HG03280 (cell line): ENCODE results near the gene CCL4.

Experiments used
- ATAC-seq: cut with Tn5 transposase; IDR thresholded peaks from one replicate; pipeline ENCODE4 v1.9.1; 2021; ENCODE audit warnings: mild to moderate bottlenecking, moderate library complexity; ENCODE audit not compliant: unreplicated experiment

CCL4 gene

DNA sequence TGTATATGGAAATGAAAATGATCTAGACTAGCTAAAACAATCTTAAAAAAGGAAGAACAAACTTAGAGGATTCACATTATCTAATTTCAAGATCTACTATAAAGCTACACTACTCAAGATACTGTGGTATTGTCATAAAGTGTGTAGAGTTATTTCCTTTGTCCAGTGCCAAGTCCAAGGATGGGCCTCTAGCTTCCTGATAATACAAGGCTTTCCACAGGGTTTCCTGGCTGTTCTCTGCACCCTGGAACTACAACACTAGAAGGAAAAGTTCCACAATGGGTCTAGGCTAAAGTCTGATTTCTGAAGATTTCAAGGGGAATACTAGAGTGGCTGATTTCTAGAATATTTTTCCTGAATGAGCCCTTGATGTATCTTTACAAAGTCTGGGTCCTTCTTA is 38.6 kb downstream of the CCL4 start:
- ATAC-seq, result no peak

DNA sequence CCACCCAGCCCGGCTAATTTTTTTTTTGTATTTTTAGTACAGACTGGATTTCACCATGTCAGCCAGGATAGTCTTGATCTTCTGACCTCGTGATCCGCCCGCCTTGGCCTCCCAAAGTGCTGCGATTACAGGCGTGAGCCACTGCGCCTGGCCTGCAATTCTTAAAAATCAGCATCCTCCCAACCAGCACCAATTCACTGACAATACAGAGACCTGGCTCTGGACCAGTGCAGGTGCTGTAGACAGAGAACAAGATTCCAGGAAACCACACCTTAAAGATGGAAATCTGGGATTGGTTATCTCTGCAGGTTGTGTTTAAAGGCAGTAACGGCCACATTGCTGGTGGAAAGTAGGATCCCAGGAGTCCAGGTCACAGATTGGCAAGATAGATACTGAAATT is 39.2 kb downstream of the CCL4 start:
- no peak for ATAC-seq

DNA sequence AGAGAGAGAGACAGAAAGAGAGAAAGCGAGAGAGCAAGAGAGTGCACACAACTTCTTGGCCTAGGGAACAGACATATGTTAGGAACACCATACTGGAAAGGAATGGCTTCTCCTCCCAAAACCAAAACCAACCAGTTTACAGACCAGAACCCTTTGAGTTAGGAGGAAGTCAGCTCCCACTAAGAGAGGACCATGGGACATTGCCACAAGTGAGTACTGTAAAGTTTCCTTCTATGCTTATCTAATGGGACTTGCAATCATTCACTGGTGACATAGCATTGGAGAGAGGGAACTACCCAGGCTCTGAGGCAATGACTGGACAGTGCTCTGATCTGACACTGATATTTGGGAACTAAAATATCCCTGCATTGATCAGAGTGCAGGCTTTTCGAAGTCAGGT is 40.4 kb downstream of the CCL4 start:
- ATAC-seq, result no peak

DNA sequence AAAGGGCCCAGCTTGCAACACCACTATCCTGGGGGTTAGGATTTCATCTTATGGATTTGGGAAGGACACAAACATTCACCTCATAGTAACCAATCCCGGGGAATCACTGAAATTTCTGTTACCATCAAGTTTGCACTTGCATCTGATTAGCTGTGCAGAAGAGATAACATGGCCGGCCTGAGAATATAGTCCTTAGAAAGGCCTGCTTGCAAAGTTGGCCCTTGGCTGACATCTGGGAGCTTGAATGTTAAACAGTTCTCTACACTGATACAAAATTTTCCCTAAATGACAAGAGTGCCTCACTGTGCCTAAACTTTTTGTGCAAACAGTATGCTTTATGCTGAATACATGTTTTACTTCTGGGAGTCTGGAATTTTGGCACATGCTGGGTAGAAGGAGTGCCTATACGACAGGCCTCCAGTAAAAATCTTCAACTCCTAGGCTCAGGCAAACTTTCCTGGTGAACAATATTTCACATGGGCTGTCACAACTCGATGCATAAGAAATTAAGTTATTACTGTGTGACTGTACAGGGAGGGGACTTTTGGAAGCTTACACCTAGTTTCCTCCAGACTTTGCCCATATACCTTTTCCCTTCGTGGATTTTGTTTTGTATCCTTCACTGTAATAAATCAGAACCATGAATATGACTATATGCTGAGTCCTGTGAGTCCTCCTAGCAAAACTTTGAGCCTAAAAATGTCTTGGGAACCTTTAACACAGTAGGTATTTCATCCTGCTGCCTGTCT is 41.5 kb downstream of the CCL4 start:
- no peak for ATAC-seq

DNA sequence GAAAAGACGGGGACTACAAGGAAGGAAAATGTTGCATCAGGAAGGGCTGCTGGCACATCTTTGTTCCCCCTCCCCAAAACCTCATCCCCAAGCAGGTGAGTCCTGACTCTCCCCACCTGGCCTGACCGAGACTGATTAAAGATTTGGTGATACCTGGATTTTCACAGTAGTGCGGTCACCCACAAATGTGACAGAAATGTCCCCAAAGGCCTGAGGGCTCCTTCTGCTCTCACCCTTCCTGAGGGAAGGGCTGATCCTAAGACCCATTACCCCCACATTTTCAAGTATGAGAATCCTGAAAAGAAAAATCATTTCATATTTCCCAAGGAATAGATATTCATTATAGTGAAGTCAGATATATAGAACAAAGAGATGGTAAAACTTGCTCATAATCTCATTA is 44.0 kb downstream of the CCL4 start:
- no peak for ATAC-seq

DNA sequence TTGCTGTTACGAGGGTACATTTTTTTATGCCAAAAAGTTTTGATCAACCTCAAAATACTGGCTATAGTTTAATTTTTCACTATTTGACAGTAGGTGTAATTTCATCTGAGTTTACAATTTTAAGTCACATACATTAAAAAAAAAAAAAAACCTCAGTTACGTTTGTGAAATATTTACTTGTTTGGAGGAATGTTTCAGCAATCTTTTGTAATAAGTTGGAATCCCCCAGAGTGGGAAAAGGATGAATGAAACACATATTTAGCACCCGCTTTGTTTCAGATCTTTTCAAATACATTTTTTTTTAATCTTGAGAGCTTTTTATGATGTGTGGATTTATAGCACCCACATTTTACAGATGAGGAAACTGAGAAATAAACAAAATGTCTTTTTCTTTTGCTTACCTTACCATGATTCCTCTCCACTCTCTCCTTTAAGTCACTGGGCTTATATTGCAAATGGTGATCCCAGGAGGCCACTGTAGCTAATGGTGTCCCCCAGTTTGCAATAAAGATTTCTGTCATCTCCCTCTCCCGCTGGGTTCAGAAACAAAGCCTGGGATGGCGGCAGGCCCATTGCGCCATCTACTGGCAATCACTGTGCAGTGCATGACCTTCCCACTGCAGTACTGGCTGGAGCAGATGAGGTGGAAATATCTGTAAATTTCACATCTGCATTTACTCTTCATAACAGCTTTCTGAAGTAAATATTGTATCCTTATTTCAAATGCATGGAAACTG is 45.1 kb downstream of the CCL4 start:
- ATAC-seq, result peak; percentile 62

DNA sequence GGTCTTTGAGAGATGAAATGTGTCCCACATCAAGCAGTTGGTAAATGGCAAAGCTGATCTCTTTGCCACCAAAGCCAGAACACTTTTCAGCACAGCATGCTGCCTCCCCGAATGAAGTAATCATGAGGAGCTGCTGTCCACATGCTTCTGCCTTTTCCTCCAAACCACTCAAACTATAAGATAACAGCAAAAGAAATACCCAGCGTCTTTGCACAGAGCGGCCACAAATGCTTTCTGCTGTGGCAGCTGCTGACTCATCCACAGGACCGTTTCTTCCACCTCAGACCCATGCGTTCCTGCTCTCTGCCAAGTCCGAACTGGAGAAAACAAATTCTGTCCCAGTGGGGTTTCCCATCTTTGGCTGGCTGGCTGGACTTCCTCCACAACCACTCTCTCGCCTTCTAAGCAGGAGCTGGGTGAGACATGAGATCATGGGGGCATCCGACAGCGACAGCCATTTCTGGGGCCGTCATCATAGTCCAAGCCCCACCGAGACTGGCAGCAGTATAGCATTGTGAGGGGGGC is 45.7 kb downstream of the CCL4 start:
- ATAC-seq, result no peak

DNA sequence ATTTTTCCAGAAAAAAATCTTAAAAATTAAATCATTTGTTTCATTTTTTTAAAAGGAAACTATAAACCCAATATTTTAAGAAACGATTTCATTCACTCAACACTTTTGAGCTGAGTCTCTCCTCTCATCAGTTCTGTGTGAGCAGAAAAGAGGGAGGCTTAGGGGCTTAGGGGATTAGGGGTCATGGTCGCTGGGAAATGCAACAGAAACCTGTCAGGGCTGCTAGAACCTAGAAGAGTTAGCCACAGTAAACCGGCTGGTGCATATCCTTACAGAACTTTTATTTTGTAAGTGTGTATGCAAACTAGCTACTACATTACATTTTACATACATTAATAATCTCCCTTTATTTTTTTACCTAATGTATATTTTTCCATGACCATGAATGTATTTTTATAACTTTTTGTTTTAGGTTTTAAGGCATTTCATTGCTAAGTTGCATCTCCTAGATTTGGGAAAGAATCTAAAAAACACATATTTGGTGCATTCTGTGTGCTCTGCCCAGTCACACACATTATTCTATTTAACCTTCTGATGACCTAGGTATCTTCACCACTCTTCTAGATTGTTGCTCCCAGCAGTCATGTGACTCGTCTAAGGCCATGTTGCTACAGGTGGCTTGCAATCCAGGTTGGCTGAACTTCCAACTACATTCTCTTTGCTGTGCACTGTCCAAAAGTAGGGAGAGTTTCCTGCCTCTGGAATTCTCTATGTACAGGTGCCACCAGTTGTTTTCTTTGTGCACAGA is 48.4 kb downstream of the CCL4 start:
- no peak for ATAC-seq

DNA sequence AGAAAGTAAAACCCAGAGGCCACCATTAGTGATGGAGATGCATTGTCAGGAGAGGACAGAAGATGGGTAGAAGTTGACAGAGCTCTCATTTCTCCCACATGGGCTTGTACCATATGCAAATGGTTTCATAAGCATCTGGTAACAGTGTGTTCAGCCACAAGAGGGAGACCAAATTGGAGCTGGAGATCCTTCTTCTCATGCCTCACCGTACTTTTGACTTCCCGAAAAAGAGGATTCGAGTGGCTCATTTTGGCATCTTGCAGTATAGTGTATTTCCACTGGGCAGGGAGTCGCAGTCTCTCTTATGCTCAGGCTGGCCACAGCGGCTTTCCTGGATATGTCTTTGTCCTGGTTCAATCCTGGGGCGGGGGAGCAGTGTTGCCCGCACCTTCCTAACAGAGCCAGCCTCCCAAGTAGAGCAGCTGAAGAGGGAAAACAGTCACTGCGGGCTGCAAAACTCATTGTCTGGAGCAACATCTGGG is 49.1 kb downstream of the CCL4 start:
- no peak for ATAC-seq

DNA sequence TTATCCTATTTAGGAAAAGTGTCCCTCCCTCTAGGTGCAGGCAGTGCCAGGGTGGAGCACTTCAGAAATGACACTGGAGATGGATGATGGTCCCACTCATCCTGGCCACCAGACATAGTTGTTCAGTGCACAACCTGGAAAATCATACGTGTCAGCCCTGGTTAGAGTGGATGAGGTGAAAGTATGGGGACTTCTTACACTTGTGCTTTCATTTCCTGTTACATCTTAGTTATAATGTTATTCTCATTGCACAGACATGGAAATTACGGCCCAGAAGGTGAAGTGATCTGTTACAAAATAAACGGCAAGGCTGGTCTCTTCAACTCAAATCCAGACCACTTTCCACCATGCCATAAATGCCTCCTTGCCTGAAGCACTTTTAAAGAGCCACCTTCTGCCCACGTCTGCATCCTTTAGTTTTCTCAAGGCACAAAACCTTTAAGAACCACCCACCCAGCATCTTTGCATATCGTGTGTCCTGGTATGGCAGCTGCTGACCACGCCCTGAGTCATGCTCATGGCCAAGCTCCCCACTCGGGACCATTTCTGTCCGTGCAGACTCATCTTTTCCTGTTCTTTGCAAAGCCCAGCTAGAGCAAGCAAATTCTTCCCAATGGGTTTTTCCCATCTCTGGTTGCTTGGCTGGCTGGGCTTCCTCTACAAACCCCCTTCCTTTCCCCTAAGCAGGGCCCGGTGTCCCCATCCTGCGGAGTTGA is 50.4 kb downstream of the CCL4 start:
- no peak for ATAC-seq
